Stimulated activated CD8-positive, alpha-beta memory T cell treated with anti-CD3 and anti-CD28 coated beads, Interleukin-4, amount 100 ng/mL, for 48 hours (primary cell): ENCODE data around the gene VAMP5.
A peak's percentile ranks its signal among the peaks of the same experiment; 100 is the strongest.
"Not testable (repeated sequence)": the region's sequence is repeated elsewhere in the genome, so short reads cannot be mapped to it uniquely, and the experiment has no call there.

Source experiments
- DNase-seq: peaks from one replicate; pipeline ENCODE4 v3.0.0-alpha.2; 2020

The VAMP5 gene

GRCh38 chr2:85584354-85584856 is at the start of gene VAMP5:
TSS of gene VAMP5 (plus strand) at chr2:85584431. CDS start at chr2:85584491, 60 bp downstream.
- peak; percentile 34 for DNase-seq

- DNase-seq, result no peak
Observed at GRCh38 chr2:85534881-85535280, 49.4 kb upstream of the VAMP5 start.

GRCh38 chr2:85536479-85536878 is 47.8 kb upstream of the VAMP5 start:
- no peak for DNase-seq

- DNase-seq, result peak; percentile 65
Observed at GRCh38 chr2:85537600-85538506, 46.4 kb upstream of the VAMP5 start.

GRCh38 chr2:85538507-85539360 is 45.5 kb upstream of the VAMP5 start, which contains the start of gene MAT2A:
TSS of gene MAT2A (plus strand) at chr2:85539168. CDS start at chr2:85539288, 120 bp downstream.
- peak; percentile 95 for DNase-seq

GRCh38 chr2:85539361-85540132 is 44.7 kb upstream of the VAMP5 start:
- peak; percentile 79 for DNase-seq

- DNase-seq, result no peak
Observed at GRCh38 chr2:85540133-85540648, 44.0 kb upstream of the VAMP5 start.

GRCh38 chr2:85541262-85541661 is 43.0 kb upstream of the VAMP5 start:
- DNase-seq, result no peak

- DNase-seq, result no peak
Observed at GRCh38 chr2:85541753-85542457, 42.3 kb upstream of the VAMP5 start.

- DNase-seq, result no peak
Observed at GRCh38 chr2:85542777-85543176, 41.5 kb upstream of the VAMP5 start.

- not testable (repeated sequence) for DNase-seq
Observed at GRCh38 chr2:85544254-85544691, 40.0 kb upstream of the VAMP5 start.

- DNase-seq, result not testable (repeated sequence)
Observed at GRCh38 chr2:85544915-85545779, 39.1 kb upstream of the VAMP5 start.

- DNase-seq, result no peak
Observed at GRCh38 chr2:85545780-85546240, 38.4 kb upstream of the VAMP5 start.

- no peak for DNase-seq
Observed at GRCh38 chr2:85547089-85547858, 37.0 kb upstream of the VAMP5 start.

- DNase-seq, result no peak
Observed at GRCh38 chr2:85547859-85548607, 36.2 kb upstream of the VAMP5 start.

GRCh38 chr2:85548608-85548900 is 35.7 kb upstream of the VAMP5 start:
- no peak for DNase-seq

- no peak for DNase-seq
Observed at GRCh38 chr2:85549095-85549494, 35.1 kb upstream of the VAMP5 start.

GRCh38 chr2:85549826-85550225 is 34.4 kb upstream of the VAMP5 start:
- no peak for DNase-seq

GRCh38 chr2:85550486-85550885 is 33.7 kb upstream of the VAMP5 start:
- no peak for DNase-seq
